HEK293 (cell line): ENCODE measurements around the gene AMER1.

Experiments
- CTCF ChIA-PET: fragments of 350-600 bp; formaldehyde crosslinking; extraction: SDS; loops from one replicate; lab custom pipeline; 2021; ENCODE audit warnings: antibody characterized with exemption; lab: Yijun Ruan, JAX
- POLR2A ChIA-PET: fragments of 300-600 bp; formaldehyde crosslinking; extraction: SDS; loops from one replicate; lab custom pipeline; 2020; ENCODE audit warnings: antibody characterized with exemption, inconsistent platforms; lab: Yijun Ruan, JAX
- H3K27ac ChIP-seq: fragments of 200-500 bp; sonication (Bioruptor generic); 2 replicates; pipeline ENCODE4 v1.5.1; 2014; ENCODE audit warnings: low read depth, low read length, control low read depth, inconsistent platforms; ENCODE audit errors: extremely low read depth
- H3K36me3 ChIP-seq, 2 experiments: fragments of 200-500 bp in 1 of 2; sonication (Bioruptor generic) in 1 of 2; 1 replicate in 1 of 2; 2 replicates in 1 of 2; pipeline ENCODE4 v1.5.1; 2014 to 2017; ENCODE audit warnings: inconsistent platforms in 2 of 2, low read length in 2 of 2; ENCODE audit not compliant: control insufficient read depth in 2 of 2, insufficient read depth in 1 of 2
- H3K4me1 ChIP-seq: fragments of 200-500 bp; sonication (Bioruptor generic); 2 replicates; pipeline ENCODE4 v1.5.1; 2014; ENCODE audit warnings: mild to moderate bottlenecking, low read length, inconsistent platforms; ENCODE audit not compliant: control insufficient read depth, insufficient read depth
- H3K4me3 ChIP-seq: 2 replicates; pipeline ENCODE4 v1.5.1; 2011; ENCODE audit warnings: low read depth, mild to moderate bottlenecking, control low read depth, low read length, moderate library complexity
- H3K9me3 ChIP-seq: fragments of 200-500 bp; sonication (Bioruptor generic); 2 replicates; pipeline ENCODE4 v1.5.1; 2014; ENCODE audit warnings: low read depth, low read length, inconsistent platforms; ENCODE audit not compliant: control insufficient read depth, insufficient read depth
- BCL6B ChIP-seq: fragments of 450-650 bp; formaldehyde crosslinking; IDR thresholded peaks from 2 replicates; pipeline ENCODE4 v1.5.1; 2017; ENCODE audit warnings: missing biosample characterization, missing genetic modification characterization
- GLI4 ChIP-seq: fragments of 450-650 bp; formaldehyde crosslinking; IDR thresholded peaks from 2 replicates; pipeline ENCODE4 v1.5.1; 2016; ENCODE audit warnings: missing biosample characterization, missing genetic modification characterization
- INSM2 ChIP-seq: fragments of 450-650 bp; formaldehyde crosslinking; IDR thresholded peaks from 2 replicates; pipeline ENCODE4 v1.5.1; 2016; ENCODE audit warnings: missing biosample characterization, missing genetic modification characterization
- KLF7 ChIP-seq: fragments of 450-650 bp; formaldehyde crosslinking; IDR thresholded peaks from 2 replicates; pipeline ENCODE4 v1.5.1; 2016; ENCODE audit warnings: missing biosample characterization, missing genetic modification characterization, borderline replicate concordance
- KLF8 ChIP-seq: fragments of 450-650 bp; formaldehyde crosslinking; IDR thresholded peaks from 2 replicates; pipeline ENCODE4 v1.5.1; 2016; ENCODE audit warnings: missing biosample characterization, missing genetic modification characterization
- TSHZ1 ChIP-seq: fragments of 450-650 bp; formaldehyde crosslinking; IDR thresholded peaks from 2 replicates; pipeline ENCODE4 v1.5.1; 2016; ENCODE audit warnings: missing biosample characterization, missing genetic modification characterization, borderline replicate concordance
- ZBTB11 ChIP-seq: fragments of 450-650 bp; formaldehyde crosslinking; conservative IDR thresholded peaks from 2 replicates; pipeline ENCODE4 v1.5.1; 2016; ENCODE audit warnings: low read depth, missing biosample characterization, missing genetic modification characterization
- ZBTB7A ChIP-seq: fragments of 450-650 bp; formaldehyde crosslinking; IDR thresholded peaks from 2 replicates; pipeline ENCODE4 v1.5.1; 2016; ENCODE audit warnings: low read depth, missing biosample characterization, missing genetic modification characterization
- ZNF132 ChIP-seq: fragments of 450-650 bp; formaldehyde crosslinking; IDR thresholded peaks from 2 replicates; pipeline ENCODE4 v1.5.1; 2017; ENCODE audit warnings: missing biosample characterization, missing genetic modification characterization, borderline replicate concordance
- ZNF239 ChIP-seq: fragments of 450-650 bp; formaldehyde crosslinking; IDR thresholded peaks from 2 replicates; pipeline ENCODE4 v1.5.1; 2016; ENCODE audit warnings: missing biosample characterization, missing genetic modification characterization
- ZNF248 ChIP-seq: fragments of 450-650 bp; formaldehyde crosslinking; IDR thresholded peaks from 2 replicates; pipeline ENCODE4 v1.5.1; 2017; ENCODE audit warnings: missing biosample characterization, missing genetic modification characterization
- ZNF391 ChIP-seq: fragments of 450-650 bp; formaldehyde crosslinking; IDR thresholded peaks from 2 replicates; pipeline ENCODE4 v1.5.1; 2016; ENCODE audit warnings: low read depth, missing biosample characterization, missing genetic modification characterization, borderline replicate concordance
- ZNF488 ChIP-seq: fragments of 450-650 bp; formaldehyde crosslinking; IDR thresholded peaks from 2 replicates; pipeline ENCODE4 v1.5.1; 2016; ENCODE audit warnings: missing biosample characterization, missing genetic modification characterization
- ZNF521 ChIP-seq: fragments of 450-650 bp; formaldehyde crosslinking; IDR thresholded peaks from 2 replicates; pipeline ENCODE4 v1.5.1; 2017; ENCODE audit warnings: missing biosample characterization, mild to moderate bottlenecking, missing genetic modification characterization
- ZNF548 ChIP-seq: fragments of 450-650 bp; formaldehyde crosslinking; IDR thresholded peaks from 2 replicates; pipeline ENCODE4 v1.5.1; 2016; ENCODE audit warnings: missing biosample characterization, missing genetic modification characterization
- ZNF571 ChIP-seq: fragments of 450-650 bp; formaldehyde crosslinking; IDR thresholded peaks from 2 replicates; pipeline ENCODE4 v1.5.0; 2017; ENCODE audit warnings: missing biosample characterization, missing genetic modification characterization
- ZNF580 ChIP-seq: fragments of 450-650 bp; formaldehyde crosslinking; IDR thresholded peaks from 2 replicates; pipeline ENCODE4 v1.5.1; 2016; ENCODE audit warnings: missing biosample characterization, missing genetic modification characterization
- ZNF621 ChIP-seq: fragments of 450-650 bp; formaldehyde crosslinking; IDR thresholded peaks from 2 replicates; pipeline ENCODE4 v1.5.1; 2017; ENCODE audit warnings: missing biosample characterization, missing genetic modification characterization
- ZNF654 ChIP-seq: fragments of 450-650 bp; formaldehyde crosslinking; IDR thresholded peaks from 2 replicates; pipeline ENCODE4 v1.5.1; 2016; ENCODE audit warnings: low read depth, missing biosample characterization, missing genetic modification characterization
- ZNF76 ChIP-seq: fragments of 450-650 bp; formaldehyde crosslinking; IDR thresholded peaks from 2 replicates; pipeline ENCODE4; 2016; ENCODE audit warnings: low read depth, missing biosample characterization, missing genetic modification characterization, borderline replicate concordance
- ZNF768 ChIP-seq: fragments of 450-650 bp; formaldehyde crosslinking; IDR thresholded peaks from 2 replicates; pipeline ENCODE4 v1.5.1; 2018; ENCODE audit warnings: missing biosample characterization, mild to moderate bottlenecking, missing genetic modification characterization
- ZNF776 ChIP-seq: fragments of 450-650 bp; formaldehyde crosslinking; IDR thresholded peaks from 2 replicates; pipeline ENCODE4 v1.5.0; 2017; ENCODE audit warnings: missing biosample characterization, missing genetic modification characterization, borderline replicate concordance
- ZNF777 ChIP-seq: fragments of 450-650 bp; formaldehyde crosslinking; IDR thresholded peaks from 2 replicates; pipeline ENCODE4 v1.5.1; 2017; ENCODE audit warnings: missing biosample characterization, missing genetic modification characterization, borderline replicate concordance
- ZNF791 ChIP-seq: fragments of 450-650 bp; formaldehyde crosslinking; IDR thresholded peaks from 2 replicates; pipeline ENCODE4 v1.5.1; 2016; ENCODE audit warnings: missing biosample characterization, missing genetic modification characterization

The AMER1 gene

GRCh38 chrX:64202808-64203325 is 2.6 kb downstream of the AMER1 start:
- CTCF ChIA-PET = no interaction called here
- TF ChIP-seq ZBTB11 (tag by site-specific recombination) = no peak
- no peak for TF ChIP-seq ZNF488 (tag by site-specific recombination)
- no peak for TF ChIP-seq ZNF580
- TF ChIP-seq ZNF777 (tag by site-specific recombination) = no peak
- TF ChIP-seq ZNF548 = no peak
- no peak for TF ChIP-seq KLF8
- TF ChIP-seq ZNF791 (tag by site-specific recombination) = no peak
- TF ChIP-seq ZNF239 (tag by site-specific recombination) = no peak
- no peak for TF ChIP-seq ZNF776 (tag by site-specific recombination)
- TF ChIP-seq ZNF654 (tag by site-specific recombination) = no peak
- no peak for TF ChIP-seq ZNF76 (tag by site-specific recombination)
- TF ChIP-seq ZNF621 (tag by site-specific recombination) = no peak
- H3K4me1 ChIP-seq = no peaks in the 10 kb centered on the region
- POLR2A ChIA-PET = no interaction called here
- H3K4me3 ChIP-seq = no peak overlapping the region
- no peak overlapping the region for H3K27ac ChIP-seq
- H3K9me3 ChIP-seq = no peaks in the 10 kb centered on the region
- no peaks in the 10 kb centered on the region for H3K36me3 ChIP-seq

GRCh38 chrX:64198036-64198435 is 7.5 kb downstream of the AMER1 start:
- Histone ChIP-seq H3K36me3 (peaks cover 0 to 6% of the 10 kb centered on the region in 2 experiments; a peak in 1 of 3 replicates), H3K4me1 (no peaks in the 10 kb centered on the region), H3K9me3 (no peaks in the 10 kb centered on the region; the same call in 1 of the 2 replicates), H3K27ac (no peak overlapping the region), H3K4me3 (no peak overlapping the region)
- ChIA-PET CTCF (no interaction called here), POLR2A (no interaction called here)
- TF ChIP-seq INSM2 (tag by site-specific recombination) (no peak), GLI4 (tag by site-specific recombination) (no peak), TSHZ1 (tag by site-specific recombination) (no peak), KLF7 (no peak), ZNF248 (no peak), ZNF571 (tag by site-specific recombination) (no peak), ZNF621 (tag by site-specific recombination) (no peak), ZBTB7A (tag by site-specific recombination) (no peak), ZNF391 (tag by site-specific recombination) (no peak), ZNF768 (no peak), ZNF132 (tag by site-specific recombination) (no peak), BCL6B (tag by site-specific recombination) (no peak), ZNF521 (no peak), ZNF791 (tag by site-specific recombination) (no peak)
